Peyer's patch (tissue), 4 donors: ENCODE data around the gene TVP23C.

ENCODE experiments used
- POLR2A ChIP-seq, 2 donors: fragments of 450-650 bp; IDR thresholded peaks; one replicate each; pipeline ENCODE4 v1.5.1; 2017; ENCODE audit warnings: antibody characterized with exemption in 2 of 2, mild to moderate bottlenecking in 2 of 2, moderate library complexity in 2 of 2
- TF ChIP-seq, protein P1 (sequence below), 6 experiments: fragments of 450-650 bp in 4 of 6; fragments of 200-600 bp in 2 of 6; sonication (generic) in 1 of 6; IDR thresholded peaks; one replicate each; pipeline ENCODE4 v1.5.1; 2017 to 2019; ENCODE audit warnings: antibody characterized with exemption in 6 of 6, mild to moderate bottlenecking in 3 of 6, moderate library complexity in 1 of 6

DNA sequence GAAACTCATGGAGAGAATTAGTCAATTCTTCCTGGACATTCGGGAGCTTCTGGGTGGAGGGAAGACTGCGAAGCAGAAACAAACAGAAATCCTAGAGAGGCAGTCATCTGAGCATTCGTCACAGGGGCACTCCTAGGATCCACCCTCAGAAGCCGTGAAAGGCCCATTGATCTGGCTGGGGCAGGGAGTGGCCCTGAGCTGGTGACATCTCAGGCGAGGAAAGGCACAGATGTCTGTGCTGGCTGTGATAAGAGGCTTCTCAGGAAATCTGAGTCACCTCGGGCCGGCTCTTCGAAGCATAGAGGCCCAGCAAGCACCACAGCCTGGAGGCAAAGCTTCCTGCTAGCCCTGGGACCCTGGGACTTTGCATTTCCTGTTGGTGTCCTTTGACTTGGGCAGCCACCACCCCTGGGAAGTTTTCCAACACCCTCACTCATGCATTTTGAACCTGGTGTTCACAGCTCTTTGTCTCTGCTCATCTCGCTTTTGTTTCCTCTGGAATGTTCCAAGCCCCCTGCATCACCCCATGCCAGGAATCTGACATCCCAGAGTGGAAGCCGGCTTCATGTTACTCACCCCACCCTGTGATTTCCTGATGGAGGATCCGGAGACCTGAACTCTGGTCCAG lies 72.5 kb downstream of the TVP23C start:
- TF ChIP-seq, protein P1, sequence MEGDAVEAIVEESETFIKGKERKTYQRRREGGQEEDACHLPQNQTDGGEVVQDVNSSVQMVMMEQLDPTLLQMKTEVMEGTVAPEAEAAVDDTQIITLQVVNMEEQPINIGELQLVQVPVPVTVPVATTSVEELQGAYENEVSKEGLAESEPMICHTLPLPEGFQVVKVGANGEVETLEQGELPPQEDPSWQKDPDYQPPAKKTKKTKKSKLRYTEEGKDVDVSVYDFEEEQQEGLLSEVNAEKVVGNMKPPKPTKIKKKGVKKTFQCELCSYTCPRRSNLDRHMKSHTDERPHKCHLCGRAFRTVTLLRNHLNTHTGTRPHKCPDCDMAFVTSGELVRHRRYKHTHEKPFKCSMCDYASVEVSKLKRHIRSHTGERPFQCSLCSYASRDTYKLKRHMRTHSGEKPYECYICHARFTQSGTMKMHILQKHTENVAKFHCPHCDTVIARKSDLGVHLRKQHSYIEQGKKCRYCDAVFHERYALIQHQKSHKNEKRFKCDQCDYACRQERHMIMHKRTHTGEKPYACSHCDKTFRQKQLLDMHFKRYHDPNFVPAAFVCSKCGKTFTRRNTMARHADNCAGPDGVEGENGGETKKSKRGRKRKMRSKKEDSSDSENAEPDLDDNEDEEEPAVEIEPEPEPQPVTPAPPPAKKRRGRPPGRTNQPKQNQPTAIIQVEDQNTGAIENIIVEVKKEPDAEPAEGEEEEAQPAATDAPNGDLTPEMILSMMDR (IDR thresholded peaks at IDR 0.05), result no peak
- peak in 1 of 2 donors; percentile 23 for TF ChIP-seq POLR2A (IDR thresholded peaks at IDR 0.05)
